Spleen (tissue), 11 donors: ENCODE results near the gene CEACAM3. TPM values are rescaled to one million over a fixed set of nuclear protein-coding genes. Genes with fewer than 3 reads are reported as not detected.
A peak's percentile ranks its signal among the peaks of the same experiment; 100 is the strongest.

ENCODE experiments used
- DNase-seq: peaks from one replicate; pipeline ENCODE4 v3.0.0-alpha.2; 2020
- H3K27ac ChIP-seq, 8 donors: fragments of 200-600 bp; sonication (generic) in 7 of 8; 1 replicate in 4 of 8; 2 replicates in 4 of 8; pipeline versions ENCODE4 v1.5.0 to v1.8.0; 2016 to 2021; ENCODE audit warnings: inconsistent platforms in 4 of 8, mild to moderate bottlenecking in 4 of 8, moderate library complexity in 1 of 8
- H3K27me3 ChIP-seq, 7 donors: fragments of 200-600 bp; sonication (generic) in 6 of 7; replicated peaks in 1 of 7; 1 replicate in 4 of 7; 2 replicates in 3 of 7; pipeline versions ENCODE4 v1.5.0 to v1.8.0; 2016 to 2021; ENCODE audit warnings: inconsistent platforms in 3 of 7, mild to moderate bottlenecking in 1 of 7
- H3K36me3 ChIP-seq, 6 donors: fragments of 200-600 bp; sonication (generic) in 5 of 6; 1 replicate in 4 of 6; 2 replicates in 2 of 6; pipeline versions ENCODE4 v1.5.0 to v1.8.0; 2016 to 2021; ENCODE audit warnings: inconsistent platforms in 2 of 6
- H3K4me1 ChIP-seq, 6 donors: fragments of 200-600 bp; sonication (generic) in 5 of 6; 1 replicate in 3 of 6; 2 replicates in 3 of 6; pipeline versions ENCODE4 v1.5.0 to v1.8.0; 2016 to 2021; ENCODE audit warnings: inconsistent platforms in 3 of 6
- H3K4me3 ChIP-seq, 8 donors: fragments of 200-600 bp; sonication (generic) in 7 of 8; 1 replicate in 4 of 8; 2 replicates in 4 of 8; pipeline versions ENCODE4 v1.5.0 to v1.8.0; 2016 to 2021; ENCODE audit warnings: inconsistent platforms in 4 of 8, mild to moderate bottlenecking in 4 of 8, moderate library complexity in 2 of 8
- H3K9me3 ChIP-seq, 8 donors: fragments of 200-600 bp; sonication (generic) in 7 of 8; 1 replicate in 4 of 8; 2 replicates in 4 of 8; pipeline versions ENCODE4 v1.5.0 to v1.8.0; 2016 to 2021; ENCODE audit warnings: inconsistent platforms in 4 of 8
- POLR2A ChIP-seq, 3 donors: fragments of 450-650 bp; IDR thresholded peaks; one replicate each; pipeline ENCODE4 v1.5.1; 2017; ENCODE audit warnings: antibody characterized with exemption in 3 of 3, mild to moderate bottlenecking in 1 of 3
- POLR2AphosphoS5 ChIP-seq, 3 donors: sonication (generic); formaldehyde crosslinking; IDR thresholded peaks; one replicate each; pipeline ENCODE4 v1.5.1; 2017; ENCODE audit warnings: antibody characterized with exemption in 3 of 3
- WGBS, 5 donors: extraction: QIAGEN DNeasy Blood & Tissue Kit in 3 of 5; methylation state at CpG; one replicate each; pipeline versions ENCODE4 v1.1.5 to v1.1.7; 2013 to 2018; 5-methylcytosine and 5-hydroxymethylcytosine counted together
- intact Hi-C: fragments of 100-400 bp; cut with DNase I; formaldehyde crosslinking; loops from one replicate; pipeline ENCODE4 v1.15.0; 2023; ENCODE audit warnings: low total_unique reads
- polyA plus RNA-seq, 3 donors: library from polyadenylated mRNA; stranded (reverse); fragments of 200-250 nt; gene quantifications; one replicate each; pipeline ENCODE4 v1.2.1, GENCODE V29; 2013
- total RNA-seq, 7 donors: library from RNA; depleted of rRNA in 3 of 7; stranded (reverse); fragments of >200 nt in 3 of 7; fragmentation: NEBNext Ultra II Directional in 4 of 7; extraction: Animal tissue kit (Norgen Biotek cat#: 25700) in 4 of 7; gene quantifications; one replicate each; pipeline versions ENCODE4 v1.1.0 to v1.2.1, GENCODE V29; 2016 to 2021
- TF ChIP-seq, protein P1 (sequence below), 11 experiments: fragments of 200-600 bp in 7 of 11; fragments of 450-650 bp in 4 of 11; sonication (generic) in 4 of 11; IDR thresholded peaks in 8 of 11; conservative IDR thresholded peaks in 3 of 11; 1 replicate in 7 of 11; 2 replicates in 4 of 11; pipeline versions ENCODE4 v1.4.0 to v1.8.0; 2016 to 2021; ENCODE audit warnings: antibody characterized with exemption in 11 of 11, inconsistent platforms in 4 of 11, mild to moderate bottlenecking in 1 of 11
- donor health status: healthy with polysubstance abuse.
- donor health status: DM: no; HTN: no; CAD: no; lungs with moderate emphysema.
- donor health status: DM: no; HTN: no; CAD: no.
- donor health status: Bipolar disorder and iron deficiency.
- donor health status: healthy.
- donor health status: DM: no; HTN: no; CAD: no.
- donor health status: DM: yes; HTN: yes; CAD: no.

CEACAM3 gene
- total and polyA plus RNA-seq, 10 donors, result 0.55 to 31.9 (median 10.1) TPM

DNA sequence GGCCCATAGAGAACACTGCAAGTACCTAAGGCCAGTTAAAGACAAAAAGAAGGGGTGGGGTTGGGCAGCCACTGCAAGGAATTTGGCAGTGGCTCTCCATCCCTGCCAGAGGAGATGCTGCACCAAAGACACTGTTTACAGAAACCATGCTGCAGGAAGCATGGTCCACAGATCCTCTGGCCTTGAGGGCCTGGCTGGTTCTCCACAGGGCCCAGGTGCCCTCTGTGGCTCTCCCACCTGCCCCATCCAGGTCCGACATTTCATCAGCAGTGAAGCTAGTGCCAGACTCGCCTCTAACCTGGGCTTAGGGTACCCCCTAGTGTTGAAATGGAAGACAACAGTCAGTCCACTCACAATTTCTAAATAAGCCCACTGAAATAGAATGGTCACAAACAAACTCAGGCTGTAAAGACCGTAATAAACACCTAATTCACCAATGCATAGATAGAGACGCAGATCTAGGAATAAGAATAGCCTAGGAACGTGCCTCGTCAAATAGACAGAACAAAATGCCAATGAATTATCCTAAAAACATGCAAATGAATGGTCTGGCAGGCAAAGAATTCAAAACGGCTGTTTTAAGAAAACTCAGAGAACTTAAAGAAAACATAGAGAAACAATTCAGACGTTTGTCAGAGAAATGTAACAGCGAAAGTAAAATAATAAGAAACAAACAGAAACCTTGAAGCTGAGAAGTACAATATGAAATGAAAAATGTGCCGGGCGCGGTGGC lies 24.8 kb downstream of the CEACAM3 start:
- Histone ChIP-seq H3K36me3 (no peaks in the 10 kb centered on the region), H3K9me3 (no peaks in the 10 kb centered on the region), H3K27ac (no peak overlapping the region), H3K27me3 (peaks cover 0 to 20% (median 0%) of the 10 kb centered on the region in 7 donors), H3K4me3 (no peak overlapping the region), H3K4me1 (peaks cover 0 to 7% (median 0%) of the 10 kb centered on the region in 6 donors)
- no peak for TF ChIP-seq POLR2AphosphoS5 (IDR thresholded peaks at IDR 0.05)
- TF ChIP-seq POLR2A (IDR thresholded peaks at IDR 0.05), result no peak
- TF ChIP-seq, protein P1, sequence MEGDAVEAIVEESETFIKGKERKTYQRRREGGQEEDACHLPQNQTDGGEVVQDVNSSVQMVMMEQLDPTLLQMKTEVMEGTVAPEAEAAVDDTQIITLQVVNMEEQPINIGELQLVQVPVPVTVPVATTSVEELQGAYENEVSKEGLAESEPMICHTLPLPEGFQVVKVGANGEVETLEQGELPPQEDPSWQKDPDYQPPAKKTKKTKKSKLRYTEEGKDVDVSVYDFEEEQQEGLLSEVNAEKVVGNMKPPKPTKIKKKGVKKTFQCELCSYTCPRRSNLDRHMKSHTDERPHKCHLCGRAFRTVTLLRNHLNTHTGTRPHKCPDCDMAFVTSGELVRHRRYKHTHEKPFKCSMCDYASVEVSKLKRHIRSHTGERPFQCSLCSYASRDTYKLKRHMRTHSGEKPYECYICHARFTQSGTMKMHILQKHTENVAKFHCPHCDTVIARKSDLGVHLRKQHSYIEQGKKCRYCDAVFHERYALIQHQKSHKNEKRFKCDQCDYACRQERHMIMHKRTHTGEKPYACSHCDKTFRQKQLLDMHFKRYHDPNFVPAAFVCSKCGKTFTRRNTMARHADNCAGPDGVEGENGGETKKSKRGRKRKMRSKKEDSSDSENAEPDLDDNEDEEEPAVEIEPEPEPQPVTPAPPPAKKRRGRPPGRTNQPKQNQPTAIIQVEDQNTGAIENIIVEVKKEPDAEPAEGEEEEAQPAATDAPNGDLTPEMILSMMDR (IDR thresholded peaks at IDR 0.05 in 8 of 11, conservative IDR thresholded peaks at IDR 0.05 in 3 of 11), result peak; percentile 35 to 85 (median 71)
- 35 to 42% (median 37%) methylated on average over 12 of the region's 12 CpGs for WGBS, 5 donors
- DNase-seq, result peak; percentile 66
- intact Hi-C loops, result no loop called here

DNA sequence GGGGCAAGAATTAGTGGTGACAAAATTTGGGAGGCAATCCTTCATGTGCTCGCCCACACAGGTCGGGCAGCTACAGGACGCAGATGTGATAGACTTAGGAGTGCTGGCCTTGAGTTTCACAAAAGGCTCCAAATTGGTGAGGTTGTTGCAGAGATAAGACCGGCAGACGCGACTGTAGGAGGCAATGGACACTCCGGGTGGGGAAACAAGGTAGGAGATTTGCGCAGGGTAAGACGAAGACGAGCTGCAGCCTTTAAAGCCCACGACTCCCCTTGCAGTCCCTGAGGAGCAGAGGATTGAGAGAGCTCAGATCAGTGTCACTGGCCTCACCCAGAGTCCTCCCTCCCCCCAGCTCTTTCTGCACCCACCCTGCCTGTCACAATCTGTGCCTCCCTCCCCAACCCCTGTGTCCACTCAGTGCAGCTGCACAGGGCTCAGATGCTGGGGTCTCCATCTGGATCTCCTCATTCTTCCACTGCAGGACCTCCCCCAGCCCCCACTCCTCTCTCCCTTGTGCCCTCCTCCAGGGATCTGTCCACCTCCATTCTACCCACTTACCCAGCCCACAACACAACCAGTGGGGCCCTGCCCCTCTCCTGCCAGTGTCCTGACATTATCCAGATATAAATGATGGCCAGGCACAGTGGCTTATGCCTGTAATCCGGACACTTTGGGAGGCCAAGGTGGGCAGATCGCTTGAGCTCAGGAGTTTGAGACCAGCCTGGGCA lies 41.8 kb downstream of the CEACAM3 start:
- TF ChIP-seq, protein P1 (IDR thresholded peaks at IDR 0.05 in 8 of 11, conservative IDR thresholded peaks at IDR 0.05 in 3 of 11), result no peak
- no peak for TF ChIP-seq POLR2A (IDR thresholded peaks at IDR 0.05)
- TF ChIP-seq POLR2AphosphoS5 (IDR thresholded peaks at IDR 0.05), result no peak
- WGBS, 5 donors, result 70 to 77% (median 73%) methylated on average over 13 of the region's 13 CpGs
- Histone ChIP-seq H3K4me3 (no peak overlapping the region), H3K27me3 (peaks cover 0 to 52% (median 9%) of the 10 kb centered on the region in 7 donors), H3K27ac (no peak overlapping the region), H3K4me1 (peaks cover 0 to 7% (median 0%) of the 10 kb centered on the region in 6 donors), H3K9me3 (no peaks in the 10 kb centered on the region), H3K36me3 (no peaks in the 10 kb centered on the region)
- intact Hi-C loops, result no loop called here
- DNase-seq, result no peak

DNA sequence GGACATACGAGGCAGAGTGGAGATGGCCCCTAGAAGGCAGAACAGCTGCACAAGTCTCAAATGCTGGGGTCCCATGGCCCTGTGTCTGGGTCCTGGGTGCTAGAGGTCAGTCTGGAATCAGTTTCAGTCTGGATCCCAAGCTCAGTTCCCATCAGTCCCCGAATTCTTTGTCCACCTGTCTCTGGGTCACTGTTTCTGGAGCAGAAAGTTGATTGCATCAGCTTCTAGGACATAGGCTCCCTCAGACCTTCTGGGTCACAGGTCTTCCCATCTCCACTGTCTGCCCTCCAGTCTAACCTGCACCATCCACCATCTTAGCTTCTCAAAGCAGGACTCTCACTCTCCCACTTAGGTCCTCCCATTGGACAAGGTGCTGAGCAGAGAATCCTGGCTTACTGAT lies 42.8 kb downstream of the CEACAM3 start:
- no peak for DNase-seq
- H3K4me1 ChIP-seq, result peaks cover 0 to 7% (median 0%) of the 10 kb centered on the region in 6 donors
- H3K27ac ChIP-seq, result peak overlapping the region in 1 of 8 donors; percentile 4
- WGBS, 5 donors, result 47 to 76% (median 61%) methylated on average over 2 of the region's 2 CpGs
- intact Hi-C loops, result no loop called here
- TF ChIP-seq POLR2AphosphoS5 (IDR thresholded peaks at IDR 0.05) (no peak), POLR2A (IDR thresholded peaks at IDR 0.05) (no peak)
- TF ChIP-seq, protein P1 (IDR thresholded peaks at IDR 0.05 in 8 of 11, conservative IDR thresholded peaks at IDR 0.05 in 3 of 11), result no peak
- H3K36me3 ChIP-seq, result no peaks in the 10 kb centered on the region
- peaks cover 0 to 52% (median 9%) of the 10 kb centered on the region in 7 donors for H3K27me3 ChIP-seq
- no peaks in the 10 kb centered on the region for H3K9me3 ChIP-seq
- no peak overlapping the region for H3K4me3 ChIP-seq

DNA sequence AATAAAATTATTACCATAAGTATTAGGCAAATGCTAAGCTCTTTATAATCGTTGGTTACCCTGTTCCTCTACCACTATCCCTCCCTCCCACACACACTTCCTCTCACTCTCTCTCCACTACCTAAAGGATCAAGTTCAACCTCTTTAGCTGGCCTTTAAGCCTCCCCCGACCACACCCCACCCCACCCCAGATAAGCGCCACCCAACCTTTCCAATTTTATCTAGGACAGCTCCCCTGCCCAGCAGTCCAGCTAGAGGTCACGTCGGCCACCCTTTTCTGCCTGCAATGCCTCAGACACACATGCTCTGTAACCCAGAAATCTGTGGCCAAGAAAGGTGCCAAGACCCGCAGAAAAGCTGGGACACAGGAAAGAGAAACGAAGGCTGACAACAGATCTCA lies 47.0 kb downstream of the CEACAM3 start:
- H3K9me3 ChIP-seq, result peaks cover 0 to 3% (median 0%) of the 10 kb centered on the region in 8 donors
- no peak for DNase-seq
- WGBS, 5 donors, result 61 to 76% (median 64%) methylated on average over 7 of the region's 7 CpGs
- H3K4me3 ChIP-seq, result no peak overlapping the region
- TF ChIP-seq, protein P1 (IDR thresholded peaks at IDR 0.05 in 8 of 11, conservative IDR thresholded peaks at IDR 0.05 in 3 of 11), result no peak
- TF ChIP-seq POLR2A (IDR thresholded peaks at IDR 0.05) (no peak), POLR2AphosphoS5 (IDR thresholded peaks at IDR 0.05) (no peak)
- intact Hi-C loops, result no loop called here
- no peak overlapping the region for H3K27ac ChIP-seq
- H3K27me3 ChIP-seq, result peaks cover 0 to 27% (median 0%) of the 10 kb centered on the region in 7 donors
- no peaks in the 10 kb centered on the region for H3K36me3 ChIP-seq
- no peaks in the 10 kb centered on the region for H3K4me1 ChIP-seq
